Stomach smooth muscle (tissue), 2 donors: ENCODE measurements around the gene ZMIZ1.

Experiments used
- H3K27ac ChIP-seq: one replicate; pipeline ENCODE4 v1.7.0; 2013; ENCODE audit warnings: mild to moderate bottlenecking, low read length, inconsistent platforms
- H3K27me3 ChIP-seq, 2 donors: one replicate each; pipeline ENCODE4 v1.7.0; 2013; ENCODE audit warnings: low read length in 2 of 2; ENCODE audit not compliant: insufficient read depth in 2 of 2, control insufficient read depth in 1 of 2
- H3K36me3 ChIP-seq, 2 donors: one replicate each; pipeline ENCODE4 v1.7.0; 2013; ENCODE audit warnings: low read length in 2 of 2; ENCODE audit not compliant: control insufficient read depth in 2 of 2, insufficient read depth in 2 of 2
- H3K4me1 ChIP-seq: one replicate; pipeline ENCODE4 v1.7.0; 2013; ENCODE audit warnings: low read length; ENCODE audit not compliant: control insufficient read depth, insufficient read depth
- H3K4me3 ChIP-seq, 2 donors: one replicate each; pipeline ENCODE4 v1.7.0; 2013; ENCODE audit warnings: low read length in 2 of 2
- H3K9ac ChIP-seq, 2 donors: one replicate each; pipeline ENCODE4 v1.7.0; 2013; ENCODE audit warnings: low read length in 2 of 2, mild to moderate bottlenecking in 1 of 2
- H3K9me3 ChIP-seq, 2 donors: one replicate each; pipeline ENCODE4 v1.7.0; 2013; ENCODE audit warnings: low read length in 2 of 2; ENCODE audit not compliant: control insufficient read depth in 2 of 2
- donor health status: healthy.
- donor health status: Pancreatic carcinoma.

The ZMIZ1 gene

GRCh38 chr10:79221110-79222051 lies 152.6 kb downstream of the ZMIZ1 start:
- peaks cover 6 to 14% of the 10 kb centered on the region in 2 donors for H3K36me3 ChIP-seq
- no peaks in the 10 kb centered on the region for H3K27me3 ChIP-seq
- H3K9me3 ChIP-seq = no peaks in the 10 kb centered on the region
- H3K9ac ChIP-seq = peak overlapping the region; percentile 55 to 64
- peaks cover 76% of the 10 kb centered on the region for H3K4me1 ChIP-seq
- H3K4me3 ChIP-seq = peak overlapping the region; percentile 3 to 47
- H3K27ac ChIP-seq = peak overlapping the region; percentile 99

GRCh38 chr10:79222186-79222585 lies 153.4 kb downstream of the ZMIZ1 start:
- Histone ChIP-seq H3K9me3 (no peaks in the 10 kb centered on the region), H3K9ac (peak overlapping the region; percentile 55 to 80), H3K27me3 (no peaks in the 10 kb centered on the region), H3K4me3 (peak overlapping the region in 1 of 2 donors; percentile 2), H3K4me1 (peaks cover 76% of the 10 kb centered on the region), H3K36me3 (peaks cover 0 to 9% of the 10 kb centered on the region in 2 donors), H3K27ac (peak overlapping the region; percentile 99)

GRCh38 chr10:79223091-79224048 lies 154.6 kb downstream of the ZMIZ1 start:
- H3K4me3 ChIP-seq = peak overlapping the region in 1 of 2 donors; percentile 40
- H3K4me1 ChIP-seq = peaks cover 80% of the 10 kb centered on the region
- H3K9me3 ChIP-seq = no peaks in the 10 kb centered on the region
- peaks cover 0 to 12% of the 10 kb centered on the region in 2 donors for H3K36me3 ChIP-seq
- H3K9ac ChIP-seq = peak overlapping the region; percentile 68 to 80
- H3K27me3 ChIP-seq = no peaks in the 10 kb centered on the region
- H3K27ac ChIP-seq = peak overlapping the region; percentile 99

GRCh38 chr10:79224263-79224949 lies 155.6 kb downstream of the ZMIZ1 start:
- H3K9me3 ChIP-seq = no peaks in the 10 kb centered on the region
- peaks cover 0 to 16% of the 10 kb centered on the region in 2 donors for H3K36me3 ChIP-seq
- H3K9ac ChIP-seq = peak overlapping the region; percentile 36 to 68
- H3K4me1 ChIP-seq = peaks cover 80% of the 10 kb centered on the region
- H3K27ac ChIP-seq = peak overlapping the region; percentile 99
- no peaks in the 10 kb centered on the region for H3K27me3 ChIP-seq
- H3K4me3 ChIP-seq = peak overlapping the region in 1 of 2 donors; percentile 35

GRCh38 chr10:79224992-79225391 lies 156.2 kb downstream of the ZMIZ1 start:
- H3K4me1 ChIP-seq = peaks cover 80% of the 10 kb centered on the region
- peak overlapping the region; percentile 99 for H3K27ac ChIP-seq
- no peaks in the 10 kb centered on the region for H3K9me3 ChIP-seq
- peak overlapping the region; percentile 29 to 68 for H3K9ac ChIP-seq
- no peaks in the 10 kb centered on the region for H3K27me3 ChIP-seq
- H3K4me3 ChIP-seq = peak overlapping the region in 1 of 2 donors; percentile 35
- peaks cover 0 to 17% of the 10 kb centered on the region in 2 donors for H3K36me3 ChIP-seq

- Histone ChIP-seq H3K9me3 (no peaks in the 10 kb centered on the region), H3K36me3 (peaks cover 0 to 17% of the 10 kb centered on the region in 2 donors), H3K27me3 (no peaks in the 10 kb centered on the region), H3K27ac (no peak overlapping the region), H3K4me1 (peaks cover 66% of the 10 kb centered on the region), H3K4me3 (no peak overlapping the region), H3K9ac (no peak overlapping the region)
These were observed 157.9 kb downstream of the ZMIZ1 start for GRCh38 chr10:79226391-79227245.

- H3K27me3 ChIP-seq = no peaks in the 10 kb centered on the region
- no peak overlapping the region for H3K4me3 ChIP-seq
- H3K4me1 ChIP-seq = peaks cover 51% of the 10 kb centered on the region
- H3K9me3 ChIP-seq = no peaks in the 10 kb centered on the region
- H3K27ac ChIP-seq = peak overlapping the region; percentile 18
- no peak overlapping the region for H3K9ac ChIP-seq
- peaks cover 4 to 20% of the 10 kb centered on the region in 2 donors for H3K36me3 ChIP-seq
These were observed 160.3 kb downstream of the ZMIZ1 start for GRCh38 chr10:79229071-79229541.

GRCh38 chr10:79229830-79230327 lies 161.1 kb downstream of the ZMIZ1 start:
- peaks cover 4 to 20% of the 10 kb centered on the region in 2 donors for H3K36me3 ChIP-seq
- no peaks in the 10 kb centered on the region for H3K27me3 ChIP-seq
- H3K4me3 ChIP-seq = no peak overlapping the region
- H3K9me3 ChIP-seq = no peaks in the 10 kb centered on the region
- no peak overlapping the region for H3K9ac ChIP-seq
- H3K27ac ChIP-seq = peak overlapping the region; percentile 37
- H3K4me1 ChIP-seq = peaks cover 47% of the 10 kb centered on the region

GRCh38 chr10:79230328-79230830 lies 161.6 kb downstream of the ZMIZ1 start:
- Histone ChIP-seq H3K27me3 (no peaks in the 10 kb centered on the region), H3K4me3 (no peak overlapping the region), H3K9me3 (no peaks in the 10 kb centered on the region), H3K9ac (no peak overlapping the region), H3K4me1 (peaks cover 51% of the 10 kb centered on the region), H3K36me3 (peaks cover 4 to 20% of the 10 kb centered on the region in 2 donors), H3K27ac (peak overlapping the region; percentile 37)
